ENCODE measurements around the gene PLB1.

The PLB1 gene
- long read RNA-seq, transcript PLB1-203 (18 exons, 1,673 nt): major isoform, 35 of 80 reads
- long read RNA-seq, partial matches to known transcripts: 3 of 80 reads
- long read RNA-seq, other reads (novel, unspliced or antisense): 42 of 80 reads

GRCh38 chr2:28495551-28496250 is at the start of gene PLB1:
Gene PLB1 (plus strand): TSS chr2:28496060. CDS start chr2:28496115, 55 bp downstream.
- TF ChIP-seq POLR2AphosphoS5 (IDR thresholded peaks at IDR 0.05; ENCODE audit: low read depth): no peak
- no peak for TF ChIP-seq SPI1 (IDR thresholded peaks at IDR 0.05; ENCODE audit: borderline replicate concordance, low read depth)
- TF ChIP-seq REST (IDR thresholded peaks at IDR 0.05; ENCODE audit: insufficient replicate concordance, low read depth): no peak
- TF ChIP-seq GABPA (IDR thresholded peaks at IDR 0.05; ENCODE audit: low read depth): no peak
- TF ChIP-seq CTCF (IDR thresholded peaks at IDR 0.05; ENCODE audit: insufficient read depth, low read length): no peak
- no peak within 1 kb of the TSS for H3K27ac ChIP-seq (replicated peaks)
- no peak for DNase-seq (ENCODE audit: low read depth in 1 of 2, low spot score in 1 of 2)
- no peaks in the 10 kb centered on the region for H3K27me3 ChIP-seq (ENCODE audit: insufficient read depth, poor library complexity, severe bottlenecking)
- no peak within 1 kb of the TSS for H3K4me3 ChIP-seq (replicated peaks; ENCODE audit: insufficient read depth, low read length)

- no peak for DNase-seq (ENCODE audit: low read depth in 1 of 2, low spot score in 1 of 2)
- H3K4me3 ChIP-seq (replicated peaks; ENCODE audit: insufficient read depth, low read length): no peak overlapping the region
- no peak for TF ChIP-seq GABPA (IDR thresholded peaks at IDR 0.05; ENCODE audit: low read depth)
- no peak for TF ChIP-seq SPI1 (IDR thresholded peaks at IDR 0.05; ENCODE audit: borderline replicate concordance, low read depth)
- TF ChIP-seq CTCF (IDR thresholded peaks at IDR 0.05; ENCODE audit: insufficient read depth, low read length): no peak
- no peak for TF ChIP-seq POLR2AphosphoS5 (IDR thresholded peaks at IDR 0.05; ENCODE audit: low read depth)
- TF ChIP-seq REST (IDR thresholded peaks at IDR 0.05; ENCODE audit: insufficient replicate concordance, low read depth): no peak
- H3K27ac ChIP-seq (replicated peaks): no peak overlapping the region
- no peaks in the 10 kb centered on the region for H3K27me3 ChIP-seq (ENCODE audit: insufficient read depth, poor library complexity, severe bottlenecking)
Observed at GRCh38 chr2:28446531-28446930, 49.3 kb upstream of the PLB1 start.

GRCh38 chr2:28447086-28447485 is 48.8 kb upstream of the PLB1 start:
- Histone ChIP-seq H3K27me3 (ENCODE audit: insufficient read depth, poor library complexity, severe bottlenecking) (no peaks in the 10 kb centered on the region), H3K4me3 (replicated peaks; ENCODE audit: insufficient read depth, low read length) (no peak overlapping the region), H3K27ac (replicated peaks) (no peak overlapping the region)
- no peak for DNase-seq (ENCODE audit: low read depth in 1 of 2, low spot score in 1 of 2)
- TF ChIP-seq CTCF (IDR thresholded peaks at IDR 0.05; ENCODE audit: insufficient read depth, low read length) (no peak), POLR2AphosphoS5 (IDR thresholded peaks at IDR 0.05; ENCODE audit: low read depth) (no peak), SPI1 (IDR thresholded peaks at IDR 0.05; ENCODE audit: borderline replicate concordance, low read depth) (no peak), REST (IDR thresholded peaks at IDR 0.05; ENCODE audit: insufficient replicate concordance, low read depth) (no peak), GABPA (IDR thresholded peaks at IDR 0.05; ENCODE audit: low read depth) (no peak)
